Activated T-cell treated with anti-CD3 and anti-CD28 coated beads for 24 hours (primary cell): ENCODE results near the gene NCAPH2.

Source experiments
- DNase-seq: peaks from one replicate; pipeline ENCODE4 v3.0.0-alpha.2; 2020; ENCODE audit warnings: low read depth

Gene NCAPH2

GRCh38 chr22:50490531-50491308 is 17.3 kb upstream of the NCAPH2 start:
- no peak for DNase-seq

- DNase-seq: no peak
Measured at GRCh38 chr22:50497093-50497492, 10.9 kb upstream of the NCAPH2 start.

DNA sequence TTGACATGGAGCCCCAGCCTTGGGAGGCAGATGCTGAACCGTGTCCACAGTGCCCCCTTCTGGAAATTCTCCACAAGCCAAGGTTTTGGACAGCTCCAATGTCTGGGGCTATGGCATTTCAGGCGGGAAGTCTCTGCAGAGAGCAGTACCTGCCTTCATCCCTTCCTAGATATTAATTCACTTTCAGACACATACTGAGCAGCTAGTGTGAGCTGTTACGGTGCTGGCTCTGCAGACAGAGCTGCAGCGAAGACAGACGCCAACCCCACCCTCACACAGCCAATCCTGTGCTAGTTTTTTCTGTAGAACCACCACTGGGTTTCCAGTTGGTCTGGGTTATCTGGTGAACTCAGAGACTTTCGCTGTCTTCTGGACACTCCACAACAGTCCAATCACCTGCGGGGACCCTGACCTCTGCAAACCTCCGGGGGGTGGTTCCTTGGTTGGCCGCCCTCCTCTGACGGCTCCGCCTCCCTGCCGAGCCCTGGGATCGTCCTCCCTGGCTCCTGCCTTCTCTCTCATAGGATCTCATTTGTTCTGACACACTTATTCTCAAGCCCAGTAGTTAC is 9.6 kb upstream of the NCAPH2 start:
- DNase-seq: peak; percentile 62

- DNase-seq: no peak
Measured at GRCh38 chr22:50500452-50500851, 7.6 kb upstream of the NCAPH2 start.

GRCh38 chr22:50502096-50502495 is 5.9 kb upstream of the NCAPH2 start:
- no peak for DNase-seq

GRCh38 chr22:50502628-50503474 is 5.2 kb upstream of the NCAPH2 start:
- DNase-seq: no peak

DNA sequence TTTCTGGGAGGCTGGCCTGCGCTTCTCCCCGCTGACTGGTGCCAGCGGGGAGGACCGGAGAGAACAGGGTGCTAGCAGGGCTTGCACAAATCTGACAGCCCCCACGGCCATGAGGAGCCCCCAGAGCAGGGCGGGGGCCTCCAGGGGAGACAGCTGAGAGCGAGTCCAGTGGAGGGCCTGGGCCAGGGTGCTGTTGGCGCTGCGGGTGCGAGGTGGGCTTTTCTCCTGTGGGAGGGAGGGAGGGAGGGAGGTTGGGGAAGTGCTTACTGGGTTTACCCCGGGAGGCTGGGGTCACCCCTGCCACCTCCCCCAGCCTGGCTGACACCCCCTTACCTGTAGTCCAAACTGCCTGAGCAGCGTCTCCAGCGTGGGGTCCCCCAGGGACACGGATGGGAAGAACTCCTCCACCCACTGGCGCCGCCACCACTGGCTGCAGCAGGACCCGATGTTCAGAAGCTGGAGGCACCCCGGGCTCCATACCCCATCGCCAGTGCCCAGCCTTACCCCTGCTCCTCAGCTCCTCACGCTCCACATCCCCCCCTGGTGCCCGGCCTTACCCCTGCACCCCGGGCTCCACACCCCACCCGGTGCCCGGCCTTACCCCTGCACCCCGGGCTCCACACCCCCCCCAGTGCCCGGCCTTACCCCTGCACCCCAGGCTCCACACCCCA is 4.4 kb upstream of the NCAPH2 start:
- no peak for DNase-seq

- DNase-seq: no peak
Measured at GRCh38 chr22:50504369-50505211, 3.4 kb upstream of the NCAPH2 start.

DNA sequence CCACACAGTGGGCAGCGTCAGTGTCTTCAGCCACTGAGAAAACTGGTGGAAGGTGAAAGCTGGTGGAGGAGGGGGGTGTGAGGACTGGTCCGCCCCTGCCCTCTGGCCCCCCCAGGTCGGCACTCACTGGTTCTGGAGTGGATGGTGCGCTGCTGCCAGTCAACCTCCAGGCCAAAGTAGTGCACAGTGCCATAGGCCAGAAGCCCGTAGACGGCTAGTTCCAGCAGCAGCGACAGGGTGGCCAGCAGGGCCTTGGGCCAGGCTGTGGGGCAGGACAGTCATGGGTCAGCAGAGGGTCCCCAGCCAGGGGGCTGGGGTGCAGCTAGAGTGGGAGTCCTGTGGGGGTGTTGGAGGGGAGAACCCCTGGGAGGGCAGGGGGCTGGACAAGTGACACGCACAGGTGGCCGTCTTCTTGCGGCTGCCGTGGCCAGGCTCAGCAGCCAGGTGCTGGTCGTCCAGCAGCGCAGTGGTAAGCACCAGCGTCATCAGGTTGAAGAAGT is 2.7 kb upstream of the NCAPH2 start:
- no peak for DNase-seq

DNA sequence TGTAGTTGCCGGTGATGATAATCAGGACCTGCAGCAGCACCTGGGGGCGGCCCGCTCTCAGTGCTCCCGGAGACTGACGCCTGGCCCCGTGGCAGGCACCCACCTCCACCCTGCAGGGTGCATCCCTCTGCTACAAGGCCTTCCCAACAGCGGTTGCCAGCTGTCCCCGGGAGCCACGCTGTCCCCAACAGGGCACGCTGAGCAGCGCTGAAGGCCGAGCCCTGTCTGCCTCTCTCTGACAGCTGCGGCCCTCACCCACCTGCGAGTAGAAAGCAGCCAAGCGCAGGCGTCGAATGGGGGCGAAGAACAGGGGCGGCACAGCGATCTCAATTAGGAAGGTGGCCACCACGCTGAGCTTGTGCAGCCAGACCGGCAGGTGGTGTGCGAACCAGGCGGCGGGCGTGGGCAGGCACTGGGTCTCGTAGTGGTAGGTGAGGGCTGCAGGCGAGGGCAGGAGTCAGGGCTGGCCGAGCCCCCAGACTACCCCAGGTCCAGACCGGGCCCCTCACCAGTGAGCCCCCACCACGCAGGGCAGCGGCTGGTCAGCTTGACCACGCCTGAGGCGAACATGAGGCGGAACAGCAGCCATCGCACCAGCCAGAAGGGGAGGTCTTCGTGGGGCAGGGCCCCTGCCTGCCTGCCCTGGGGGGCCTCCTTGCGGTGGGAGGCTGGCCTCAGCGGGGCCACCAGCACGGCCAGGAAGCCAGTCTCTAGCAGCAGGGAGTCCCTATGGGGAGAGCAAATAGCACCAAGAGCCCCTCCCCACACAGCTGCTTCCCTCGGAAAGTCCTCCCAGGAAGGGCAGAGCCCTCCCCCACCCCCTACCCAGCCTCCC is 2.0 kb upstream of the NCAPH2 start:
- no peak for DNase-seq

GRCh38 chr22:50506611-50507420 is 1.2 kb upstream of the NCAPH2 start:
- no peak for DNase-seq

DNA sequence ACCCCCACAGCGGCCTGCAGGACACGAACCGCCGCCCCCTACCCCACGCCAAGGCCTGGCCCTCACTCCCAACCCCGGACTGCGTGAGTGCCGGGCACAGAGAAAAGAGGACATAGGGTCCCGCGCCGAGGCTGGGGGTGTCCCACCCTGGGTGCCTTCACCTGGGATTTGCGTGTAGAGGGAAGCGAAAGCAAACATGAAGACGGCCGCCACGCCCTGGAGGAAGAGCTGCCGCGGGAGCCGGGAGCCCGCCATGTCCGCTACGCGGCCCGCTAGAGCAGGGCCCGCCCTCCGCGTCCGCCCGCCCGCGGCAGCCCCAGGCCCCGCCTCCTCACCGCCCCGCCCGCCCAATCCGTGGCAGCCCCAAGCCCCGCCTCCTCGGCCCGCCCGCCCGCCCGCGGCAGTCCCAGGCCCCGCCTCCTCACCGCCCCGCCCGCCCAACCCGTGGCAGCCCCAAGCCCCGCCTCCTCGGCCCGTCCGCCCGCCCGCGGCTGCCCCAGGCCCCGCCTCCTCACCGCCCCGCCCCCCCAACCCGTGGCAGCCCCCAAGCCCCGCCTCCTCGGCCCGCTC is 518 bp upstream of the NCAPH2 start, which contains the start of gene LMF2:
Gene LMF2, minus strand, starts transcription at position 282 of the 570 bp plus-strand sequence. Its CDS starts 27 bp downstream, at position 255.
- peak; percentile 92 for DNase-seq

DNA sequence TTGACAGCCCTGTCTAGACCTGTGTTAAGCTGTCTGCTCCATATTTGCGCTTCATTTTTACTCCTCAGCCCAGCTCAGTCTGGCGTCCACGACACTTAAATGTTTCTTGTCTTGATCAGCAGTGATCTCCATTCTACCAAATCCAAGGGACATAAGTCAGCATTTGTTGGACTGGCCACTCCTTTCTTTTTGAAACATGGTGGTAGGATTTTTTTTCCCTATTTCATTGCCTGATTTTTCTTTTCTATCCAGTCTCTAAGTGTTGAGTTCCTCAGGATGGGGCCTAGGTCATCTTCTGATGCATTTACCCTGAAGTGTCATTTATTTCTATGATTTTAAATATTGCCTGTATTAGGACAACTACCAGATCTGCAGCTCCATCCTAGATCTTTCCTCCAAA is 873 bp downstream of the NCAPH2 start:
- DNase-seq: no peak

- DNase-seq: no peak
Measured at GRCh38 chr22:50513175-50513574, 5.2 kb downstream of the NCAPH2 start.

DNA sequence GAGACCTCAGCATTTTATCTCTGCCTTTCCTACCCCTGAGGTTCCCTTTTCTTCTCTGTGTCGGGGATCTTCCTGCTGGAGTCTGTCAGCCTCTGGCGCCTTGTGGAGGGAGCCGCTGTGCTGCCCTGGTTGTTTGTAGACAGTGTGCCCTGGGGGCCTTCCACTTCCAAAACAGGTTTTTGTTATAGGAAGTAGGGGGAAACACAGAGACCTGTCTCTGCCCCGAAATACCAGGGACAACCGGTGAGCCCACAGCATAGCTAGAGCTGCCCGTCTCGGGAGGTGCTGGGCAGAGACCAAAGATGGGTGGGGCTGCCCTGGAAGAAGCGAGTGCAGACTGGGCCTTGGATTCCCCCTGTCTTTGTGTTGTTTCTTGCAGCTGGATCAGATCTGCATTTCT is 8.0 kb downstream of the NCAPH2 start:
- DNase-seq: no peak

- no peak for DNase-seq
Measured at GRCh38 chr22:50516891-50517290, 8.9 kb downstream of the NCAPH2 start.

GRCh38 chr22:50517495-50518260 is 9.7 kb downstream of the NCAPH2 start:
- no peak for DNase-seq

GRCh38 chr22:50518606-50519005 is 10.6 kb downstream of the NCAPH2 start:
- DNase-seq: no peak
